Ishikawa (cell line): Measurements from ENCODE around the gene YWHAH.

ENCODE experiments used
- CEBPB ChIP-seq: IDR thresholded peaks from 2 replicates; pipeline ENCODE4 v1.6.1; 2012
- CREB1 ChIP-seq: IDR thresholded peaks from 2 replicates; pipeline ENCODE4 v1.6.1; 2012; ENCODE audit warnings: low read depth
- EGR1 ChIP-seq: IDR thresholded peaks from 2 replicates; pipeline ENCODE4 v1.6.1; 2012
- EP300 ChIP-seq: IDR thresholded peaks from 2 replicates; pipeline ENCODE4 v1.6.1; 2012; ENCODE audit warnings: borderline replicate concordance
- FOXM1 ChIP-seq: IDR thresholded peaks from 2 replicates; pipeline ENCODE4 v1.6.1; 2012; ENCODE audit warnings: low read depth, borderline replicate concordance
- MAX ChIP-seq: IDR thresholded peaks from 2 replicates; pipeline ENCODE4 v1.6.1; 2012
- NFIC ChIP-seq: IDR thresholded peaks from 2 replicates; pipeline ENCODE4 v1.6.1; 2012
- RAD21 ChIP-seq: IDR thresholded peaks from 2 replicates; pipeline ENCODE4 v1.6.1; 2012; ENCODE audit warnings: low read depth
- TAF1 ChIP-seq: IDR thresholded peaks from 2 replicates; pipeline ENCODE4 v1.6.1; 2012; ENCODE audit warnings: low read depth, mild to moderate bottlenecking
- TCF12 ChIP-seq: IDR thresholded peaks from 2 replicates; pipeline ENCODE4 v1.6.1; 2012; ENCODE audit warnings: low read depth
- TEAD4 ChIP-seq: IDR thresholded peaks from 2 replicates; pipeline ENCODE4 v1.6.1; 2012
- YY1 ChIP-seq: IDR thresholded peaks from 2 replicates; pipeline ENCODE4 v1.6.1; 2012; ENCODE audit warnings: low read depth
- ZBTB7A ChIP-seq: IDR thresholded peaks from 2 replicates; pipeline ENCODE4 v1.6.1; 2012; ENCODE audit warnings: low read depth
- TF ChIP-seq, protein P1 (sequence below): IDR thresholded peaks from 2 replicates; pipeline ENCODE4 v1.6.1; 2012; ENCODE audit warnings: low read depth, mild to moderate bottlenecking
- TF ChIP-seq, protein P2 (sequence below): IDR thresholded peaks from 2 replicates; pipeline ENCODE4 v1.6.1; 2012

YWHAH gene

DNA sequence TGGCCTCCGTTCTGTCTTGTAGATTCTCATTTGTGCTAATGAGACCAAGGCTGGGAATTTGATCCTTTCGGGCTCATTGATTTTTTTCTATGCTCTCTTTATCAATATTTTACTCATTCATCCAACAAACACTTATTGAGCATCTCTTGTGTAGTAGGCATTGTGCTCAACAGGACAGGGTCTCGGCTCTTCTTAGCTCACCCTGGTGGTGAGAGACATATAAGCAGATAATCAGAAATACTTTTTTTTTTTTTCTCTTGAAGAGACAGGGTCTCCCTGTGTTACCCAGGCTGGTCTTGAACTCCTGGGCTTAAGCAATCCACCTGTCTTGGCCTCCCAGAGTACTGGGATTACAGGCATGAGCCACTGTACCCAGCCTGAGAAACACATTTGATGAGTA lies 50.7 kb downstream of the YWHAH start:
- TF ChIP-seq NFIC, result no peak
- TF ChIP-seq CREB1, result no peak
- TF ChIP-seq, protein P1, sequence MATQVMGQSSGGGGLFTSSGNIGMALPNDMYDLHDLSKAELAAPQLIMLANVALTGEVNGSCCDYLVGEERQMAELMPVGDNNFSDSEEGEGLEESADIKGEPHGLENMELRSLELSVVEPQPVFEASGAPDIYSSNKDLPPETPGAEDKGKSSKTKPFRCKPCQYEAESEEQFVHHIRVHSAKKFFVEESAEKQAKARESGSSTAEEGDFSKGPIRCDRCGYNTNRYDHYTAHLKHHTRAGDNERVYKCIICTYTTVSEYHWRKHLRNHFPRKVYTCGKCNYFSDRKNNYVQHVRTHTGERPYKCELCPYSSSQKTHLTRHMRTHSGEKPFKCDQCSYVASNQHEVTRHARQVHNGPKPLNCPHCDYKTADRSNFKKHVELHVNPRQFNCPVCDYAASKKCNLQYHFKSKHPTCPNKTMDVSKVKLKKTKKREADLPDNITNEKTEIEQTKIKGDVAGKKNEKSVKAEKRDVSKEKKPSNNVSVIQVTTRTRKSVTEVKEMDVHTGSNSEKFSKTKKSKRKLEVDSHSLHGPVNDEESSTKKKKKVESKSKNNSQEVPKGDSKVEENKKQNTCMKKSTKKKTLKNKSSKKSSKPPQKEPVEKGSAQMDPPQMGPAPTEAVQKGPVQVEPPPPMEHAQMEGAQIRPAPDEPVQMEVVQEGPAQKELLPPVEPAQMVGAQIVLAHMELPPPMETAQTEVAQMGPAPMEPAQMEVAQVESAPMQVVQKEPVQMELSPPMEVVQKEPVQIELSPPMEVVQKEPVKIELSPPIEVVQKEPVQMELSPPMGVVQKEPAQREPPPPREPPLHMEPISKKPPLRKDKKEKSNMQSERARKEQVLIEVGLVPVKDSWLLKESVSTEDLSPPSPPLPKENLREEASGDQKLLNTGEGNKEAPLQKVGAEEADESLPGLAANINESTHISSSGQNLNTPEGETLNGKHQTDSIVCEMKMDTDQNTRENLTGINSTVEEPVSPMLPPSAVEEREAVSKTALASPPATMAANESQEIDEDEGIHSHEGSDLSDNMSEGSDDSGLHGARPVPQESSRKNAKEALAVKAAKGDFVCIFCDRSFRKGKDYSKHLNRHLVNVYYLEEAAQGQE, result no peak
- TF ChIP-seq, protein P2, sequence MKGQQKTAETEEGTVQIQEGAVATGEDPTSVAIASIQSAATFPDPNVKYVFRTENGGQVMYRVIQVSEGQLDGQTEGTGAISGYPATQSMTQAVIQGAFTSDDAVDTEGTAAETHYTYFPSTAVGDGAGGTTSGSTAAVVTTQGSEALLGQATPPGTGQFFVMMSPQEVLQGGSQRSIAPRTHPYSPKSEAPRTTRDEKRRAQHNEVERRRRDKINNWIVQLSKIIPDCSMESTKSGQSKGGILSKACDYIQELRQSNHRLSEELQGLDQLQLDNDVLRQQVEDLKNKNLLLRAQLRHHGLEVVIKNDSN, result no peak
- no peak for TF ChIP-seq EP300
- no peak for TF ChIP-seq RAD21
- TF ChIP-seq ZBTB7A, result no peak
- TF ChIP-seq TAF1, result no peak
- no peak for TF ChIP-seq TCF12
- no peak for TF ChIP-seq EGR1
- TF ChIP-seq CEBPB, result no peak
- no peak for TF ChIP-seq FOXM1

GRCh38 chr22:31995807-31996206 lies 51.5 kb downstream of the YWHAH start:
- no peak for TF ChIP-seq TAF1
- no peak for TF ChIP-seq YY1

DNA sequence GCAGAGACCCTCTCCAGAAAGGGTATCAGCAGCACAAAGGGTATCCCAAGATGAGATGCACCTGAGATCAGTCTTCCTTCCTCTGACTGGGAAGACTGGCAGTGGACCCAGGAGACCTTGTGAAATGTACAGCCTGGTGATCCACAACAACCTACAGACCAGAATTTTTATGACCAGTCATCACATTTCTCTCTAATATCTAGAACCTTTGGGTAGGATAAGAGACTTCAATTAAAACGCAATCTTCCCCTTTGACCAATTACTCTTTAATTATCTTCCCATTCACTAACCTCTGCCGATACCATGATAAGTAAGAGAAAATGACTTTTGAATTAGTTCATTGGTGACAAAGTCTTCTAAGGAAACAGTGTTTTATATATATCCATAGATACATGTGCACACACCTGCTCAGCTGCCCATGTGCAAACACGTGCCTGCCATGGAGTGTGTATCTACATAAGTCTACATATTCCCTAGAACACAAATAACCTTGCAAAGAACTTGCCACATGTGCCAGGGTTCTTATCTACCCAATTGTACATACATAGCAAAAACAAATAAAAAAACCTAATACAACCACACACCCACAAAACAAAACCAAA lies 54.5 kb downstream of the YWHAH start:
- TF ChIP-seq, protein P1, result no peak

DNA sequence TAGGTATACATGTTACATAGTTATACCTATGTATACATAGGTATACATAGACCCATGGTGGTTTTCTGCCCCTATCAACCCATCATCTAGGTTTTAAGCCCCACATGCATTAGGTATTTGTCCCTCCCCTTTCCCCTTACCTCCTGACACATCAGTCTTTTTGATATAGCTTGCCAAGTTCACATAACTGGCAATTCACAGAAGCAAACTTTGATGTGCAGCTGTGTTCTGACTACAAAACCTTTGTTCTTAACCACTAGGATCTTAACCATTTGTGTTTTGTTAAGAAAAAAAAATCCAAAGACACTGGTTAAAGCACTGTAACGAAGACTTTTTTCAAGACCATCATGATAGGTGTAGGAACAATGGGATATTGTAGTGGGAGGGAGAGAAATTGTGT lies 55.8 kb downstream of the YWHAH start:
- TF ChIP-seq, protein P1, result no peak
- TF ChIP-seq, protein P2, result no peak
- no peak for TF ChIP-seq EGR1
- TF ChIP-seq ZBTB7A, result no peak
- TF ChIP-seq RAD21, result no peak
- no peak for TF ChIP-seq CEBPB
- TF ChIP-seq TEAD4, result no peak
- TF ChIP-seq CREB1, result no peak
- no peak for TF ChIP-seq YY1
- TF ChIP-seq TAF1, result no peak
- no peak for TF ChIP-seq NFIC
- no peak for TF ChIP-seq TCF12
- TF ChIP-seq FOXM1, result no peak
- no peak for TF ChIP-seq EP300
- no peak for TF ChIP-seq MAX

DNA sequence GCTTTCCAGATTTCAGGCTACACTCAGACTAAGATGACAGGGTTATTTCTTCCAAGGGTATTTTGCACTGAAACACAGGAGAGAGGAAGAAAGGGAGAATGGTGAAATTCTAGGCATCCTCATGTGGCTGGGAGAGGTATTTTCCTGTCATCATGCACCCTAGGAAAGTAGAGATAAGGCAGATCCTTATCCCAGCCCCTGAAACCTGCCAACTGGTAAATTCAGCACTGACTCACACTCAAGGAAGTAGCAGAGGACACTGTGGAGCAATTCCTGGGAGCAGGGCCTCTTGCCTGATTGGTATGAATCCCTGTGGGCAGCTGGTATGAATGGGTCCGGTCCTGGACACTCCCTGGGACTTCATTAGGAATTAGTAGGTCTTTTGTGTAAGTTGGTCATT lies 61.1 kb downstream of the YWHAH start:
- TF ChIP-seq MAX (no peak), TCF12 (no peak), NFIC (no peak), EP300 (no peak), TEAD4 (no peak)
